Measurements from ENCODE around the gene BAD.

DNA sequence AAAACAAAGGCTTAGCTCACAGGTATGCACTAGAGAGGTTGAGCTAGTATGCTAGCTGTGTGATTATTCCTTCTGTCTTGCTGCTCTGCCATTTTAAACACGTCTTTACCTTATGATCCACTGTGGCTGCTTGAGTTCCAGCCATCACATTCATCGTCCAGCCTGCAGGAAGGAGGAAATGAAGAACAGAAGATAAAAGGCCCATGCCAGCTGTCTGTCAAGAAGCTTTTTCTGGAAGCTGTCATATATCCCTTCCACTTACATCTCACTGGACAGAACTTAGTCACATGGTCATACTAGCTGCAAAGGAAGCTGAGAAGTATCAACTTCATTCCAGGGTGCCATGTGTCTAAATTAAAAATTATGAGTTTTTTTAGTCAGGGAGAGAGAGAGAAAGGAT, 42.9 kb upstream of the BAD start:
- TF ChIP-seq, protein P1, sequence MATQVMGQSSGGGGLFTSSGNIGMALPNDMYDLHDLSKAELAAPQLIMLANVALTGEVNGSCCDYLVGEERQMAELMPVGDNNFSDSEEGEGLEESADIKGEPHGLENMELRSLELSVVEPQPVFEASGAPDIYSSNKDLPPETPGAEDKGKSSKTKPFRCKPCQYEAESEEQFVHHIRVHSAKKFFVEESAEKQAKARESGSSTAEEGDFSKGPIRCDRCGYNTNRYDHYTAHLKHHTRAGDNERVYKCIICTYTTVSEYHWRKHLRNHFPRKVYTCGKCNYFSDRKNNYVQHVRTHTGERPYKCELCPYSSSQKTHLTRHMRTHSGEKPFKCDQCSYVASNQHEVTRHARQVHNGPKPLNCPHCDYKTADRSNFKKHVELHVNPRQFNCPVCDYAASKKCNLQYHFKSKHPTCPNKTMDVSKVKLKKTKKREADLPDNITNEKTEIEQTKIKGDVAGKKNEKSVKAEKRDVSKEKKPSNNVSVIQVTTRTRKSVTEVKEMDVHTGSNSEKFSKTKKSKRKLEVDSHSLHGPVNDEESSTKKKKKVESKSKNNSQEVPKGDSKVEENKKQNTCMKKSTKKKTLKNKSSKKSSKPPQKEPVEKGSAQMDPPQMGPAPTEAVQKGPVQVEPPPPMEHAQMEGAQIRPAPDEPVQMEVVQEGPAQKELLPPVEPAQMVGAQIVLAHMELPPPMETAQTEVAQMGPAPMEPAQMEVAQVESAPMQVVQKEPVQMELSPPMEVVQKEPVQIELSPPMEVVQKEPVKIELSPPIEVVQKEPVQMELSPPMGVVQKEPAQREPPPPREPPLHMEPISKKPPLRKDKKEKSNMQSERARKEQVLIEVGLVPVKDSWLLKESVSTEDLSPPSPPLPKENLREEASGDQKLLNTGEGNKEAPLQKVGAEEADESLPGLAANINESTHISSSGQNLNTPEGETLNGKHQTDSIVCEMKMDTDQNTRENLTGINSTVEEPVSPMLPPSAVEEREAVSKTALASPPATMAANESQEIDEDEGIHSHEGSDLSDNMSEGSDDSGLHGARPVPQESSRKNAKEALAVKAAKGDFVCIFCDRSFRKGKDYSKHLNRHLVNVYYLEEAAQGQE (IDR thresholded peaks at IDR 0.05; ENCODE audit: insufficient read depth in 1 of 2, low read depth in 2 of 2, low read length in 2 of 2) = no peak
- no peak for TF ChIP-seq SIN3A (IDR thresholded peaks at IDR 0.05; ENCODE audit: borderline replicate concordance, insufficient read depth, low read length)
- TF ChIP-seq POLR2AphosphoS5 (IDR thresholded peaks at IDR 0.05; ENCODE audit: low read depth, low read length) = no peak
- no peak for TF ChIP-seq TAF1 (IDR thresholded peaks at IDR 0.05; ENCODE audit: borderline replicate concordance, insufficient read depth, low read length)
- TF ChIP-seq FOXP2 (optimal IDR thresholded peaks at IDR 0.05; ENCODE audit: borderline replicate concordance, extremely low read depth, extremely low read length, insufficient read depth) = no peak

Measured in PFSK-1 (cell line).